Measurements from ENCODE around the gene PPRC1. TPM values are rescaled to one million over a fixed set of nuclear protein-coding genes. Genes with fewer than 3 reads are reported as not detected.

The PPRC1 gene
- total and polyA plus RNA-seq, 4 donors: 19.3 to 42.1 (median 26.5) TPM

DNA sequence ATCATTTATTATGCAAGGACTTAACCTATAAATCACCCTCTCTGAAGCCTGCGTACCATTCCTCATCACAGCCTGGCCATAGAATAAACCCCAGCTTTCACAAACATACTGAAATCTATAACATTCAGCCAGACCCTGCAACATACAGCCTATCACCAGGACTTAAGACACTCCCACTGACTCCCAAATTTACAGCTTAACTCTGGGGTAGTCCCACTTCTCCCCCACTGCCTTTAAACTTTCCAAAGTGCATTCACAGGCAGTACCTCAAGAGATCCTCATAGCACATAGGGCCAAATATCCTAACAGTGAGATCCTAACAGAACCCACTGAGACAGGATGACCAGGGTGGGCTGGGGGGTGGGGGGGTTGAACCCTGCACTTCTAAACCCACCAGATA lies 16.2 kb upstream of the PPRC1 start:
- Histone ChIP-seq H3K4me3 (no peak overlapping the region), H3K36me3 (ENCODE audit: control insufficient read depth in 4 of 4, insufficient read depth in 4 of 4, low read length in 4 of 4) (peaks cover 0 to 5% (median 1%) of the 10 kb centered on the region in 4 donors), H3K27me3 (ENCODE audit: control insufficient read depth in 3 of 3, insufficient read depth in 3 of 3, low read length in 2 of 3) (no peaks in the 10 kb centered on the region), H3K4me1 (ENCODE audit: control insufficient read depth in 5 of 5, insufficient read depth in 5 of 5, low read length in 5 of 5) (peaks cover 0 to 62% (median 37%) of the 10 kb centered on the region in 5 donors), H3K9ac (ENCODE audit: insufficient read depth in 1 of 2, low read length in 2 of 2) (peak overlapping the region in 1 of 2 donors; percentile 34), H3K27ac (ENCODE audit: low read depth in 1 of 2, low read length in 1 of 2) (peak overlapping the region in 1 of 2 donors; percentile 99), H3K9me3 (ENCODE audit: control insufficient read depth in 4 of 4, insufficient read depth in 3 of 4, low read length in 3 of 4) (no peaks in the 10 kb centered on the region)
- DNase-seq (no peak), ATAC-seq (ENCODE audit: insufficient read depth, low FRiP score) (no peak)
- TF ChIP-seq, protein P1, sequence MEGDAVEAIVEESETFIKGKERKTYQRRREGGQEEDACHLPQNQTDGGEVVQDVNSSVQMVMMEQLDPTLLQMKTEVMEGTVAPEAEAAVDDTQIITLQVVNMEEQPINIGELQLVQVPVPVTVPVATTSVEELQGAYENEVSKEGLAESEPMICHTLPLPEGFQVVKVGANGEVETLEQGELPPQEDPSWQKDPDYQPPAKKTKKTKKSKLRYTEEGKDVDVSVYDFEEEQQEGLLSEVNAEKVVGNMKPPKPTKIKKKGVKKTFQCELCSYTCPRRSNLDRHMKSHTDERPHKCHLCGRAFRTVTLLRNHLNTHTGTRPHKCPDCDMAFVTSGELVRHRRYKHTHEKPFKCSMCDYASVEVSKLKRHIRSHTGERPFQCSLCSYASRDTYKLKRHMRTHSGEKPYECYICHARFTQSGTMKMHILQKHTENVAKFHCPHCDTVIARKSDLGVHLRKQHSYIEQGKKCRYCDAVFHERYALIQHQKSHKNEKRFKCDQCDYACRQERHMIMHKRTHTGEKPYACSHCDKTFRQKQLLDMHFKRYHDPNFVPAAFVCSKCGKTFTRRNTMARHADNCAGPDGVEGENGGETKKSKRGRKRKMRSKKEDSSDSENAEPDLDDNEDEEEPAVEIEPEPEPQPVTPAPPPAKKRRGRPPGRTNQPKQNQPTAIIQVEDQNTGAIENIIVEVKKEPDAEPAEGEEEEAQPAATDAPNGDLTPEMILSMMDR (IDR thresholded peaks at IDR 0.05; ENCODE audit: control extremely low read depth, extremely low read depth): no peak
- WGBS, 2 donors: 71 to 83% methylated on average over 1 of the region's 1 CpG

DNA sequence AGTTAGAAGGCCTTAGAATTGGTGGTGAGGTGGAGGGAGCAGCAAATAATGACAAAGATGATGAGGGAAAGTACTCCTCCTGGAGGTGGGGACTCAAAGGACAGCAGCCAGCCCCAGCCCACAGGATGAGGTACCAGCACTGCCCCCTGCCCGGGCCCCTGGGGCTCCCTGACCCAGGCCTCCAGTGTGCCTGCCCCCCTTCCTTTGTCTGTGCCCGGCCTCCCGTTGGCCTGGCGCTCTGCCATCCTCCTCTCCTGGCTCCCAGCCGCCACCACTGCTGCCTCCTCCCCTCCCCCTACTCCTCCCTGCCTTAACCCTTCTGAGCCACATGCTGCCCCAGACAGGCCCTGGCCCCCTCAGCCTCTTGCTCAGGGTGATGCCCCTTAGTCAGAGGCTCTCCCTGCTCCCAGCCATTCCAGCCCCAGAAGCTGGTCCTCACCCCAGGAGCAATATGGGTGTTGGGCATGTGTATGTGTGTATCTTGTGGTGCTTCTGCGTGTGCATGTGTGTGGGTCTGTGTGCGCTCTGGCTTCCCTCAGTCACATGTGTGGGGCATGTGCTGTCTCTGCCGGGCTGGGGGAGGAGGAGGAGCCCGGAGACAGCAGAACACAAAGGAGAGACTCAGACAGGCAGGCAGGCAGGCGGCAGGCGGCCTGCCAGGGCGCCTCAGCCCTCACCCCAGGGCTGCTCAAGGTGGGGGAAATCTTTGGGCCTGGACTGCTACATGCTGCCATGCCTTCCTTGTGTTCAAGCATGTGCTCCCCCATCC lies 15.3 kb upstream of the PPRC1 start:
- H3K9me3 ChIP-seq (ENCODE audit: control insufficient read depth in 4 of 4, insufficient read depth in 3 of 4, low read length in 3 of 4): no peaks in the 10 kb centered on the region
- TF ChIP-seq, protein P1 (IDR thresholded peaks at IDR 0.05; ENCODE audit: control extremely low read depth, extremely low read depth): no peak
- peak overlapping the region in 1 of 2 donors; percentile 74 for H3K9ac ChIP-seq (ENCODE audit: insufficient read depth in 1 of 2, low read length in 2 of 2)
- no peak for ATAC-seq (ENCODE audit: insufficient read depth, low FRiP score)
- DNase-seq: peak; percentile 95 to 96 (median 96)
- peak overlapping the region; percentile 5 for H3K4me3 ChIP-seq
- peaks cover 0 to 3% (median 0%) of the 10 kb centered on the region in 4 donors for H3K36me3 ChIP-seq (ENCODE audit: control insufficient read depth in 4 of 4, insufficient read depth in 4 of 4, low read length in 4 of 4)
- H3K27ac ChIP-seq (ENCODE audit: low read depth in 1 of 2, low read length in 1 of 2): peak overlapping the region; percentile 23 to 99
- no peaks in the 10 kb centered on the region for H3K27me3 ChIP-seq (ENCODE audit: control insufficient read depth in 3 of 3, insufficient read depth in 3 of 3, low read length in 2 of 3)
- WGBS, 2 donors: 6 to 7% methylated on average over 10 to 12 of the region's 12 CpGs
- H3K4me1 ChIP-seq (ENCODE audit: control insufficient read depth in 5 of 5, insufficient read depth in 5 of 5, low read length in 5 of 5): peaks cover 0 to 70% (median 43%) of the 10 kb centered on the region in 5 donors

DNA sequence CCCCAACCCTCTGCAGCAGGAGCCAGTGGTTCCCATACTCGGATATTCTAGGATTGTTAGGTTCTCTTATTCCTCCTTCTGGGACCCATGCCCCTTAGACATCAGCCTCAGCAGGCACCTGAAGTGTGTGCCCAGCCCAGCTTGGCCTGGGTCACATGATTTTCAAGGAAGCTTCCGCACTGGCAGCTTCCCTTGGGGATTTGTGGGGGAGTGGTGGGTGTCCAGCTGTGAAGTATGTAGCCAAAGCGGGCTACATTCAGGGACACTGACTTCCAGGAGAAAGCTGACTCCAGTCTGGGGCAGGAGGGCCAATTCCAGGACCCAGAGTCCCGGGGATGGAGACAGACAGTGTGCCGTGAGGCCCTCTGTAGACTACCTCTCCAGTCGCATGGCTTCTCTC lies 14.0 kb upstream of the PPRC1 start:
- DNase-seq (peak; percentile 41 to 57 (median 43)), ATAC-seq (ENCODE audit: insufficient read depth, low FRiP score) (no peak)
- H3K4me1 ChIP-seq (ENCODE audit: control insufficient read depth in 5 of 5, insufficient read depth in 5 of 5, low read length in 5 of 5): peaks cover 0 to 62% (median 39%) of the 10 kb centered on the region in 5 donors
- H3K9me3 ChIP-seq (ENCODE audit: control insufficient read depth in 4 of 4, insufficient read depth in 3 of 4, low read length in 3 of 4): no peaks in the 10 kb centered on the region
- 4 to 5% methylated on average over 6 of the region's 6 CpGs for WGBS, 2 donors
- peaks cover 0 to 2% (median 0%) of the 10 kb centered on the region in 4 donors for H3K36me3 ChIP-seq (ENCODE audit: control insufficient read depth in 4 of 4, insufficient read depth in 4 of 4, low read length in 4 of 4)
- peak overlapping the region in 1 of 2 donors; percentile 74 for H3K9ac ChIP-seq (ENCODE audit: insufficient read depth in 1 of 2, low read length in 2 of 2)
- peak overlapping the region in 1 of 2 donors; percentile 99 for H3K27ac ChIP-seq (ENCODE audit: low read depth in 1 of 2, low read length in 1 of 2)
- TF ChIP-seq, protein P1 (IDR thresholded peaks at IDR 0.05; ENCODE audit: control extremely low read depth, extremely low read depth): no peak
- no peaks in the 10 kb centered on the region for H3K27me3 ChIP-seq (ENCODE audit: control insufficient read depth in 3 of 3, insufficient read depth in 3 of 3, low read length in 2 of 3)
- no peak overlapping the region for H3K4me3 ChIP-seq
